Liver (tissue), 3 donors: ENCODE data around the gene CALHM5.

Experiments used
- CTCF ChIP-seq: fragments of 150-350 bp; IDR thresholded peaks from 2 replicates; pipeline ENCODE4 v1.5.1; 2017; ENCODE audit warnings: improper control_type of control experiment, low read depth, low read length; ENCODE audit not compliant: missing input control
- EGR1 ChIP-seq, 2 donors: IDR thresholded peaks; 2 replicates each; pipeline ENCODE4 v1.6.1; 2016 to 2018; ENCODE audit warnings: antibody characterized with exemption in 2 of 2, low read depth in 2 of 2
- FOXA2 ChIP-seq: IDR thresholded peaks from 2 replicates; pipeline ENCODE4 v1.6.1; 2016; ENCODE audit warnings: antibody characterized with exemption
- GABPA ChIP-seq, 2 donors: IDR thresholded peaks in 1 of 2; conservative IDR thresholded peaks in 1 of 2; 2 replicates each; pipeline ENCODE4 v1.6.1; 2016; ENCODE audit warnings: antibody characterized with exemption in 2 of 2, mild to moderate bottlenecking in 1 of 2, moderate library complexity in 1 of 2
- JUND ChIP-seq, 2 donors: IDR thresholded peaks; 2 replicates each; pipeline ENCODE4 v1.6.1; 2016; ENCODE audit warnings: antibody characterized with exemption in 2 of 2
- NR2F2 ChIP-seq: IDR thresholded peaks from 2 replicates; pipeline ENCODE4 v1.6.1; 2016; ENCODE audit warnings: antibody characterized with exemption
- RAD21 ChIP-seq, 2 donors: IDR thresholded peaks; 2 replicates each; pipeline ENCODE4 v1.6.1; 2016; ENCODE audit warnings: antibody characterized with exemption in 2 of 2, mild to moderate bottlenecking in 2 of 2
- RXRA ChIP-seq, 2 donors: IDR thresholded peaks; 2 replicates each; pipeline ENCODE4 v1.6.1; 2017 to 2018; ENCODE audit warnings: antibody characterized with exemption in 2 of 2, mild to moderate bottlenecking in 1 of 2
- SP1 ChIP-seq: IDR thresholded peaks from 2 replicates; pipeline ENCODE4 v1.6.1; 2018; ENCODE audit warnings: antibody characterized with exemption, mild to moderate bottlenecking
- TAF1 ChIP-seq: conservative IDR thresholded peaks from 2 replicates; pipeline ENCODE4 v1.6.1; 2016; ENCODE audit warnings: antibody characterized with exemption, mild to moderate bottlenecking
- YY1 ChIP-seq: IDR thresholded peaks from 2 replicates; pipeline ENCODE4 v1.6.1; 2016; ENCODE audit warnings: antibody characterized with exemption, mild to moderate bottlenecking
- TF ChIP-seq, protein P1 (sequence below): IDR thresholded peaks from 2 replicates; pipeline ENCODE4 v1.6.1; 2016; ENCODE audit warnings: antibody characterized with exemption
- TF ChIP-seq, protein P2 (sequence below): IDR thresholded peaks from 2 replicates; pipeline ENCODE4 v1.6.1; 2016; ENCODE audit warnings: antibody characterized with exemption, mild to moderate bottlenecking
- TF ChIP-seq, protein P3 (sequence below): IDR thresholded peaks from 2 replicates; pipeline ENCODE4 v1.6.1; 2016; ENCODE audit warnings: antibody characterized with exemption
- donor health status: healthy.
- donor health status: healthy.

- no peak for TF ChIP-seq JUND (IDR thresholded peaks at IDR 0.05)
- peak; percentile 84 to 91 for TF ChIP-seq RAD21 (IDR thresholded peaks at IDR 0.05)
- peak; percentile 86 for TF ChIP-seq CTCF
- no peak for TF ChIP-seq YY1
- TF ChIP-seq, protein P1, sequence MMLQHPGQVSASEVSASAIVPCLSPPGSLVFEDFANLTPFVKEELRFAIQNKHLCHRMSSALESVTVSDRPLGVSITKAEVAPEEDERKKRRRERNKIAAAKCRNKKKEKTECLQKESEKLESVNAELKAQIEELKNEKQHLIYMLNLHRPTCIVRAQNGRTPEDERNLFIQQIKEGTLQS, result peak; percentile 26
- no peak for TF ChIP-seq TAF1
- no peak for TF ChIP-seq SP1
- TF ChIP-seq FOXA2, result no peak
- TF ChIP-seq GABPA (IDR thresholded peaks at IDR 0.05 in 1 of 2, conservative IDR thresholded peaks at IDR 0.05 in 1 of 2), result no peak
- TF ChIP-seq, protein P2, sequence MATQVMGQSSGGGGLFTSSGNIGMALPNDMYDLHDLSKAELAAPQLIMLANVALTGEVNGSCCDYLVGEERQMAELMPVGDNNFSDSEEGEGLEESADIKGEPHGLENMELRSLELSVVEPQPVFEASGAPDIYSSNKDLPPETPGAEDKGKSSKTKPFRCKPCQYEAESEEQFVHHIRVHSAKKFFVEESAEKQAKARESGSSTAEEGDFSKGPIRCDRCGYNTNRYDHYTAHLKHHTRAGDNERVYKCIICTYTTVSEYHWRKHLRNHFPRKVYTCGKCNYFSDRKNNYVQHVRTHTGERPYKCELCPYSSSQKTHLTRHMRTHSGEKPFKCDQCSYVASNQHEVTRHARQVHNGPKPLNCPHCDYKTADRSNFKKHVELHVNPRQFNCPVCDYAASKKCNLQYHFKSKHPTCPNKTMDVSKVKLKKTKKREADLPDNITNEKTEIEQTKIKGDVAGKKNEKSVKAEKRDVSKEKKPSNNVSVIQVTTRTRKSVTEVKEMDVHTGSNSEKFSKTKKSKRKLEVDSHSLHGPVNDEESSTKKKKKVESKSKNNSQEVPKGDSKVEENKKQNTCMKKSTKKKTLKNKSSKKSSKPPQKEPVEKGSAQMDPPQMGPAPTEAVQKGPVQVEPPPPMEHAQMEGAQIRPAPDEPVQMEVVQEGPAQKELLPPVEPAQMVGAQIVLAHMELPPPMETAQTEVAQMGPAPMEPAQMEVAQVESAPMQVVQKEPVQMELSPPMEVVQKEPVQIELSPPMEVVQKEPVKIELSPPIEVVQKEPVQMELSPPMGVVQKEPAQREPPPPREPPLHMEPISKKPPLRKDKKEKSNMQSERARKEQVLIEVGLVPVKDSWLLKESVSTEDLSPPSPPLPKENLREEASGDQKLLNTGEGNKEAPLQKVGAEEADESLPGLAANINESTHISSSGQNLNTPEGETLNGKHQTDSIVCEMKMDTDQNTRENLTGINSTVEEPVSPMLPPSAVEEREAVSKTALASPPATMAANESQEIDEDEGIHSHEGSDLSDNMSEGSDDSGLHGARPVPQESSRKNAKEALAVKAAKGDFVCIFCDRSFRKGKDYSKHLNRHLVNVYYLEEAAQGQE, result no peak
- no peak for TF ChIP-seq RXRA (IDR thresholded peaks at IDR 0.05)
- TF ChIP-seq EGR1 (IDR thresholded peaks at IDR 0.05; ENCODE audit: low read depth in 2 of 2), result no peak
- TF ChIP-seq, protein P3, sequence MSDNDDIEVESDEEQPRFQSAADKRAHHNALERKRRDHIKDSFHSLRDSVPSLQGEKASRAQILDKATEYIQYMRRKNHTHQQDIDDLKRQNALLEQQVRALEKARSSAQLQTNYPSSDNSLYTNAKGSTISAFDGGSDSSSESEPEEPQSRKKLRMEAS, result no peak
- no peak for TF ChIP-seq NR2F2
Observed at GRCh38 chr6:116531675-116532570, 20.5 kb downstream of the CALHM5 start.
